ENCODE measurements around the gene GALNT1. TPM values are rescaled to one million over a fixed set of nuclear protein-coding genes. Genes with fewer than 3 reads are reported as not detected.

Gene GALNT1
- total RNA-seq, 2 donors from 2014 or later: 27.0 to 37.2 TPM

GRCh38 chr18:35756506-35757117 is 175.1 kb downstream of the GALNT1 start:
- intact Hi-C loops (cut with DNase I): loop anchor here (10.0 kb wide), 1 partner anchor 188 kb away; no protein-coding TSS in a partner anchor
- ATAC-seq (peak; percentile 66), DNase-seq (peak; percentile 54 to 69 (median 60))
- H3K4me3 ChIP-seq: no peak overlapping the region
- H3K27ac ChIP-seq: no peak overlapping the region
- WGBS, 2 donors: 18% methylated on average over 5 of the region's 5 CpGs
- TF ChIP-seq CTCF (IDR thresholded peaks at IDR 0.05) (peak; percentile 53 to 78 (median 75)), POLR2A (IDR thresholded peaks at IDR 0.05) (no peak)
- H3K36me3 ChIP-seq (replicated peaks in 1 of 2; ENCODE audit: insufficient read depth in 1 of 2, low read depth in 2 of 2): no peaks in the 10 kb centered on the region
- H3K9me3 ChIP-seq: no peaks in the 10 kb centered on the region
- H3K4me1 ChIP-seq: no peaks in the 10 kb centered on the region
- H3K27me3 ChIP-seq: no peaks in the 10 kb centered on the region

Small RNA genes within 50 kb of the gene (microRNA-seq; reads per million reads assigned to microRNA genes)
- gene MIR3975 (ENCODE audit: borderline number of aligned reads in 2 of 2, borderline replicate concordance in 2 of 2): 0 reads per million in 2 donors

Other genes starting within 250 kb of the GALNT1 start
- gene ZNF24, start 237.3 kb upstream of the GALNT1 start, total RNA-seq: 10 to 100 TPM; 17.9 to 18.5 TPM
- gene ZNF396, start 204.4 kb upstream of the GALNT1 start, total RNA-seq: 1 to 10 TPM; 2.6 to 3.9 TPM
- 10 to 100 TPM in 1 of 2 donors, 1 to 10 TPM in 1; 1.6 to 10.4 TPM for gene INO80C, start 83.8 kb upstream of the GALNT1 start, total RNA-seq